Activated CD8-positive, alpha-beta memory T cell treated with anti-CD3 and anti-CD28 coated beads, Interleukin-2, amount 50 U/mL, for 4 hours (primary cell): ENCODE measurements around the gene C1QTNF5.
A peak's percentile ranks its signal among the peaks of the same experiment; 100 is the strongest.

ENCODE experiments used
- DNase-seq: peaks from one replicate; pipeline ENCODE4 v3.0.0-alpha.2; 2020

Gene C1QTNF5

GRCh38 chr11:119336744-119337469 lies 3.8 kb downstream of the C1QTNF5 start:
- no peak for DNase-seq

DNA sequence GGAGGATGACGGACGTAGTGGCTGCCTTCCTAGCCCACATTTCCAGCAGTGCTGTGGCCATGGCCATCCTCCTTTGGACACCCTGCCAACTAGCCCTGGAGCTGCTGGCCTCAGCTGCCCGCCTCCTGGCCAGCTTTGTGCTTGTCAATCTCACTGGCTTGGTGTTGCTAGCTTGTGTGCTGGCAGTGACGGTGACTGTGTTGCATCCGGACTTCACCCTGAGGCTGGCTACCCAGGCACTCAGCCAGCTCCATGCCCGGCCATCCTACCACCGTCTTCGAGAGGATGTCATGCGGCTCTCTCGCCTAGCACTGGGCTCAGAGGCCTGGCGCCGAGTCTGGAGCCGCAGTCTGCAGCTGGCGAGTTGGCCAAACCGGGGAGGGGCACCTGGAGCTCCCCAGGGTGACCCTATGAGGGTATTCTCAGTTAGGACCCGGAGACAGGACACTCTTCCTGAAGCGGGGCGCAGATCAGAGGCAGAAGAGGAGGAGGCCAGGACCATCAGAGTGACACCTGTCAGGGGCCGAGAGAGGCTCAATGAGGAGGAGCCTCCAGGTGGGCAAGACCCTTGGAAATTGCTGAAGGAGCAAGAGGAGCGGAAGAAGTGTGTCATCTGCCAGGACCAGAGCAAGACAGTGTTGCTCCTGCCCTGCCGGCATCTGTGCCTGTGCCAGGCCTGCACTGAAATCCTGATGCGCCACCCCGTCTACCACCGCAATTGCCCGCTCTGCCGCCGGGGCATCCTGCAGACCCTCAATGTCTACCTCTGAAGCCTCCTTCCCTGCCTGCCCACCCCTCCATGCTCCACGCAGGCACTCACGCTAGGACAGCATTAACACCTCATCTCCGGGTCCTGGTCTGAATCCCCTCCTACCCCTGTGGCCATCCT lies 4.8 kb downstream of the C1QTNF5 start:
- no peak for DNase-seq

- no peak for DNase-seq
These were observed 5.5 kb downstream of the C1QTNF5 start for GRCh38 chr11:119335091-119335654.

- DNase-seq, result peak; percentile 91
These were observed 6.3 kb downstream of the C1QTNF5 start, which contains the start of gene RNF26 for GRCh38 chr11:119334174-119334930. Gene RNF26 (plus strand): TSS chr11:119334527. CDS start chr11:119335123, 596 bp downstream.

DNA sequence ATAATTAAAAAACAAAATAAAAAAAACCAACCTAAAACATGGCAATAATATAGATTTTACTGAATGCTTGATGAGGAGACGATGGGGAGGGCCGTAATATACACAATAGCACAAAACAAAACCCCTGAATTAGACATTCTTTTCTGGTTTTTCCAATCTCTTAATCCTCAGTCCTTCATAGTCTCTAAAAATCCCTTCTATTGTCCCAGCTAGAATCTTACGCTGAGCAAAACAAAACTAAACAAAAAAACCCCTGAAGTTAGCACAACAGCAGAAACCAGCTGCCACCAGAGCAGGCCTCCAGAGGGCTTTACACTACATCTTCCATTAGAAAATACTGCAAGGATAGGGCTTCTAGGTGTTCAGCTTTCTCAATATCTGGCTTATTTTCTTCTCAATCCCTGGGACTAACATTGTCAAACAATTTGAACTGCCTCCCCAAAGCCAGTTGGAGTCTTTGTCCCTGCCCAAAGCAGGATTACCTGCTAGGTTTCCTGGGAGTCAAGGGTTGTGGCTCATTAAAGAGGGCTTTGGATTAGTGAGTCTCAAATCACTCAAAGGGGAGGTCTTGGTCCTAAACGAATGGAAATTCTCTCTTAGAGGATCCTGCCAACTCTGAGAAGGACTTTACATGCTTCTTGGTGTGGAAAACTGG lies 8.4 kb downstream of the C1QTNF5 start:
- DNase-seq, result no peak

- no peak for DNase-seq
These were observed 10.4 kb downstream of the C1QTNF5 start for GRCh38 chr11:119330237-119330636.

DNA sequence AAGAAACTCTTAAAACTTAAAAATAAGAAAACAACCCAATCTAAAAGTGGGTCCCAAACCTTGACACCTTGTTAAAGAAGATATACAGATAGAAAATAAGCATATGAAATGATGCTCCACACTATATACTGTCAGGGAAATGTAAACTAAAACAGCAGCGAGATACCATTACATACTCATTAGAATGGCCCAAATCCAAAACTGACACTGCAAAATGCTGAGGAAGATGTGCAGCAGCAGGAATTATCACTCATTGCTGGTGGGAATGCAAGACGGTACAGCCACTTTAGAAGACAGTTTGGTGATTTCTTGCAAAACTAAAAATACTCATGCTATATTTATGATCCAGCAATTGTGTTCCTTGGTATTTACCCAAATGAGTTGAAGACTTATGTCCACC lies 11.4 kb downstream of the C1QTNF5 start:
- no peak for DNase-seq

GRCh38 chr11:119324189-119324588 lies 16.5 kb downstream of the C1QTNF5 start:
- no peak for DNase-seq

- DNase-seq, result peak; percentile 83
These were observed 17.1 kb downstream of the C1QTNF5 start for GRCh38 chr11:119323532-119324033.

GRCh38 chr11:119322921-119323531 lies 17.7 kb downstream of the C1QTNF5 start:
- no peak for DNase-seq

- no peak for DNase-seq
These were observed 18.3 kb downstream of the C1QTNF5 start for GRCh38 chr11:119322360-119322739.

DNA sequence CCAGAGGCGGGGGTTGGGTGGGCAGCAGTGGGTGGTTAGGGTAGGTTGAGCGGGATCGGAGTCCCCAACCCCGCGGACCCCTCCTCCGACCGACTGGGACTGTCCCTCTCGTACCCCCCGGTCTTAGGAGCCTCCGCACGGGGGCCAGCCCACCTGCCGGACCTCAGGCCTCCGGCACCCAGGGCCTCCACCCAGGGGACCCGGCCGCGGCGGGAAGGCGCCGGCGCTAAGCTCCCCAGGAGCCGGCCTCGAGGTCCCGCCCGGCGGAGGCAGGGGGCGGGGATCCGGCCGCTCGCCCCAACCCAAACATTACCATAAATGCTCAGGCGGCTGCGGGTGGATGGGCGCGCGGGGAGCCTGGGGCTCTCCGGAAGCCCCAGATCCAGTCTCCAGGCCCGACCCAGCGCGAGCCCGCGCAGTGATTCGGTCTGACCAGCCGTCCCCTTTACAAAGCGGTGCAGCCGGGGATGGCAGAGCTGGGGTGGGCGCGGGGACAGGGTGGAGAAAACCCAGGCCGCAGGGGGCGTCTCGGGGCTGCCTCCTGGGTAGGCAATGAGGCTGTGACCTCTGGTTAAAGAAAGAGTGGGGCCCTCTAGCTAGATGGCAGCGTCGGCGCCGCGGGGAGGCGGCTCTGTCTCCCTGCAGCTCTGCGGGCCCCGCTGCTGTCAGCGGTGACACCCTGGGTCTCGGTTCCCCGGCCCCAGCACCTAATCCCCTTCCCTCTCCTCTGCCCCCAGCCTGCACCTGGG lies 19.7 kb downstream of the C1QTNF5 start:
- no peak for DNase-seq

DNA sequence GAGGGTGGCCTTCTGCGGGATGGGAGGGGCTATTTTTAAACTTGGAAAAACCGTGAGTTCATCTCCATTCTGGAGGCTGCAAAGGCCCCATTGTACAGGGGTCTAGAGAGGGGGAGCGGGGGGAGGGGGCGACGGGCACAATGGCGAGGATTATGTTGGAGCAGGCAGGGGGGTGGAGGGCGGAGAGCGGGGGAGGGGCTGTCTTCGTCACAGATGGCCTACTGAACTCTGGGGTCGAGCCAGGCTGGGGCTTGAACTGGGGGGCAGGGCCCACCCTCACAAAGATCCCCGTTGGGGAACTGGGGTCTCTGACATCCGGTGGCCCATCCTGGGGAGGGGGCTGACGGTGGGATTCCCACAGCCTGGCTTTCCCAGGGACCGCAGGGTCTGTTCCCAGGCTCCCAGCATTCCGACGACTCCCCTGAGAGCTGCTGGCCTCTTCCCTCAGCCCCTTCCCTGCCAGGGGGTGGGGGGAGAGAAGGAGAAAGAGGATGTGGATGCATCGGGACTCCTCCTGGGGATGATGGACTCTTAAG lies 20.4 kb downstream of the C1QTNF5 start:
- DNase-seq, result no peak

DNA sequence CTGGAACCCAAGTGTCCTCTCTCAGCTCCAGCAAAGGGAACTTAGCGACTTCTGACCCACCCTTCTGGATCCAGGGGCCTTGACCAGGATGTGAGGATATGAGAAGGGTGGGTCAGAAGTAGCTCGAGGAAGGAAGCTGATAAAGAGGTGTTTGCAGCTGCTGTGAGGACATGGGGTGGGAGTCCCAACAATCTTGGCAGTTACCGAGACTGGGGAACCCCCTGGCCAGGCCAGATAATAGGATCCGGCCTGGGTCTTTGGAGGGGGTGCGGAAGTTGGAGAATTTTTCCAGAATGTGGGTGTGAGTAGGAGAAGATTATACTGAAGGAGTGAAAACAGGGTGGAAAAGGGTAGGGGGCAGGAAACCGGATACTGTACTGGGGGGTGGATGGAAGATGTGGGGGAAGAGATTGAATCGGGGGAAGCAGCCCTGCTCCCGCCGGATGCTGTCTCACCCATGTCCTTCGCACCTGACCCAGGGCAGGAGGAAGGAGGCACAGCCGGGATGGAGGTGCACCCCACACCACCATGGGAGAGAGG lies 20.9 kb downstream of the C1QTNF5 start:
- no peak for DNase-seq

DNA sequence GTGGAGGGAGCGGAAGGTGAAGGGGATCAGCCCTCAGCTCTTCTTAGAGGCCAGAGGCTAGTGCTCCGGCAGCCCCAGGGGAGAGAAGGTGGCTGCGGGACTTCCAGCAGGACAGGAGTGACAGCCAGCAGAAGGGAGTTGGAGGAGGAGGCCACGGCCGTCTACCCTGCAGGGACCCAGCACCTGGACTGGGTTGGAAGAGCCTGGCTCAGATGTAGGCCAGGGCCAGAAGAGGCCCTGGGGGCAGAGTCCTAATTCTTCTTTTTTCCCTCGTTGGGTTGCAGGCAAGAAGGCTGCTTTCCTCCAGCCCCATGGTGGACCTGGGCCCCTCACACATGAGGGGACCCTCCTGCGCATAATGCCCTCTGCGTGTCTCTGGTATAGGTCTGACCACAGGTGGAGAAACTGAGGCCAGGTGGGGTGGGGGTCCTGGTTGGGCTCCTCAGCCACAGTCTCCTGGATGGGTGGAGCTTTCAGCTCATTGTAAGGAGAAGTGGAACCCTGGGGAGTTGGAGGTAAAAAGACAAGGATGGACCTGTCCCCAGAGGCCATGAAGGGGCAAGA lies 21.5 kb downstream of the C1QTNF5 start:
- DNase-seq, result no peak

- no peak for DNase-seq
These were observed 22.2 kb downstream of the C1QTNF5 start for GRCh38 chr11:119318240-119319135.

DNA sequence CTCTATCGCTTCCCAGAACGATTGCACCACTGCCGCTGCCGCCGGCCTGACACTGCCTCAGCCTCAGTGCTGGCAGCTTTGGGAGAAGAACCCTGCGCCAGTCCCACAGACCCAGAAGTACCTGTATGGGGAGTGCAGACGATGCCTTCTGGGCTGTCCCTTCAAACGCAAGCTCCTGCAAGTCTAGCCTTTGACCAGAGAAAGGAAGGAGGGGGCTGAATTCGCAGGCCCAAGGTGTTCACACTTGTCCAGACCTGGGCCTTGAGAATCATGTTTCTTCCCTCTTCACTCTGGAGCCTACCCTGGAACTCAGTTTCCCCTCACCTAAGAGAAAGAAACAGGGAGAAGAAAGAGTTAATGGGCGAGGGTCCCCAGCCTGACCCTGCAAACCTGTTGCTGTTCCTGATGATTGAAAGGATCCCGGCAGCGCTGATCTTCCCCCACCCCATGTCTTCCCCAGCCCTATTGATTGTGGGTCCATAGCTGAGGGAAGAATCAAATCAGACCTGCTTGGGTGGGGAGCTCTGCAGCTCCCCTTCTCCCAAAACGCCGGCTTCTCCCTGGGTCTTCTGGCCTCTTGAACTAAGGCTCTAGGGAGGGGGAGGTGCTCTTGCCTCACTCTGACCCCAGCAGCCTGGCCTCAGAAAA lies 23.0 kb downstream of the C1QTNF5 start:
- DNase-seq, result no peak
